ENCODE measurements around the gene MRAP2. TPM values are rescaled to one million over a fixed set of nuclear protein-coding genes. Genes with fewer than 3 reads are reported as not detected.

Gene MRAP2
- total and polyA plus RNA-seq, 5 donors = 0.37 to 1.4 (median 0.63) TPM

DNA sequence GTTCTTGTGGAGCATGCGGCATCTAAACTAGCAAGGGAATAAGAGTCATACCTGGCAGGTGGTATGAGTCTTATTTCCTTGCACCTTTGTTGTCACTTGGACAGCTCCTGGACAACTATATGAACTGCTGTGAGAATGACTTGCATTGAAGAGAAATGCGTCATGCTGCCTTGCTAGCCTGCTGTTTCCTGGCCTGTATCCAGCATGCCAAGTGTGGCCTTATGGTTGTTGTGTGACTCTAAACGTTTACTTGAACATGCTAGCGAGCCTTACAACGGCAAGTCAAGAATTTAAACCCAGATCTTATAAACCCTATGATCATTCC, 103.4 kb downstream of the MRAP2 start:
- H3K27ac ChIP-seq (ENCODE audit: low read length) = no peak overlapping the region
- no peak for DNase-seq
- H3K4me1 ChIP-seq (ENCODE audit: control insufficient read depth, insufficient read depth, low read length) = no peaks in the 10 kb centered on the region
- no peaks in the 10 kb centered on the region for H3K27me3 ChIP-seq (ENCODE audit: control insufficient read depth, insufficient read depth)
- H3K9me3 ChIP-seq (ENCODE audit: control insufficient read depth, low read length) = no peaks in the 10 kb centered on the region
- H3K4me3 ChIP-seq (ENCODE audit: low read length) = no peak overlapping the region
- intact Hi-C loops (cut with DNase I) = no loop called here
- WGBS = 86% methylated on average over 5 of the region's 5 CpGs
- no peak for ATAC-seq

DNA sequence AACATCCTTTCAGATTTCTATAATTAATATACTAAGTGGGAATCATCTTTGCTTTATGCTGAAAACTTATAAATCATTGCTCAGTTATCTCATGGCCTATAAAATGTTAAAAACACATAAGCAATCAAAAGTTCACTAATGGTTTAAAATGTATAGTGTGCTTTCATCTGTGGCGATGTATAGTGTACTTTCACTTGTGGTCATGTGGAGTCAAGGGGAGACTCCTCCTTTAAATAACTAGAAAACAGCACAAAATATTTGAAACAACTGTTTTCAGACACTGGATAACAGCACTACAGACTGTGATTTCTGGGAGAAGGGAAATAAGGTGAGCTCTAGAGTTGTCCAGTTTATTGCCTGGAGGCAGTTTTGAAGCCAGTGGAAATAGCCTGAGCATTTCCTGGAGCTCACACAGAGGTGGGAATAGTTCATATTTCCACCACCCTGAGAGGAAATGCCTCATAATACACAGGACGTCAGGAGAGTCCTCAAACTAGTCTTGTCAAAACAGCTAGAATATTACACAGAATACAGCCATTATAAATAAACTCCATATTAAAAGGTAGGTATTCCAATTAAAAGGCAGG, 104.5 kb downstream of the MRAP2 start:
- DNase-seq = no peak
- H3K27ac ChIP-seq (ENCODE audit: low read length) = no peak overlapping the region
- intact Hi-C loops (cut with DNase I) = no loop called here
- 78% methylated on average over 2 of the region's 2 CpGs for WGBS
- H3K4me3 ChIP-seq (ENCODE audit: low read length) = no peak overlapping the region
- no peaks in the 10 kb centered on the region for H3K4me1 ChIP-seq (ENCODE audit: control insufficient read depth, insufficient read depth, low read length)
- no peaks in the 10 kb centered on the region for H3K9me3 ChIP-seq (ENCODE audit: control insufficient read depth, low read length)
- ATAC-seq = no peak
- H3K27me3 ChIP-seq (ENCODE audit: control insufficient read depth, insufficient read depth) = no peaks in the 10 kb centered on the region

DNA sequence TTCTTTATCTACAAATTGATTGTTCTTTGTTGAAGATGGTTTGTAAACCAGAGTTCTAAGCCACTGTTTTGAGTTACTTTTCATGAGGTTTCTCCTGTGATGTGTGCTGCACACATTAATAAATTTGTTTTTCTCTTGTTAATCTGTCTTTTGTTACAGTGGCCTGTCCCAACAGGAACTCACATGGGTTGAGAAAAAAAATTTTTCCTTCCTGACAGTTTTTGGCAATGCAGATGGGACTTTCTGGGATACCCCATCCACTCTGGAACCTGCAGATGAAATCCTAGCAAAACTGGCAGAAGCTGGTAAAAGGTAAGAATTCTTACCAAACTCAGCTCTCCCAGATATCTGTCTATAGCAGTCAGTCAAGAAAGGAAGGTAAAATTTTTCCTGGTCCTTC, 105.7 kb downstream of the MRAP2 start:
- H3K27ac ChIP-seq (ENCODE audit: low read length) = no peak overlapping the region
- no peak for ATAC-seq
- H3K4me3 ChIP-seq (ENCODE audit: low read length) = no peak overlapping the region
- H3K9me3 ChIP-seq (ENCODE audit: control insufficient read depth, low read length) = no peaks in the 10 kb centered on the region
- H3K27me3 ChIP-seq (ENCODE audit: control insufficient read depth, insufficient read depth) = no peaks in the 10 kb centered on the region
- H3K4me1 ChIP-seq (ENCODE audit: control insufficient read depth, insufficient read depth, low read length) = no peaks in the 10 kb centered on the region
- intact Hi-C loops (cut with DNase I) = no loop called here
- DNase-seq = no peak

Other genes with a start within 250 kb of the MRAP2 start
- not detected for gene RIPPLY2, start 180.4 kb upstream of the MRAP2 start, total RNA-seq
- 0.45 TPM for gene RIPPLY2, start 180.4 kb upstream of the MRAP2 start, polyA plus RNA-seq
- gene CYB5R4, start 174.1 kb upstream of the MRAP2 start, total RNA-seq = 10 to 100 TPM; 12.0 to 16.1 (median 15.0) TPM
- gene CYB5R4, start 174.1 kb upstream of the MRAP2 start, polyA plus RNA-seq = 3.9 TPM
- 1 to 10 TPM; 4.6 to 6.0 (median 4.7) TPM for gene CEP162, start 193.9 kb downstream of the MRAP2 start, total RNA-seq
- gene CEP162, start 193.9 kb downstream of the MRAP2 start, polyA plus RNA-seq = 3.0 TPM